ENCODE data around the gene MAPK4. TPM values are rescaled to one million over a fixed set of nuclear protein-coding genes. Genes with fewer than 3 reads are reported as not detected.

MAPK4 gene
- total and polyA plus RNA-seq, 3 donors from 2014 or later, result 9.3 to 18.1 (median 13.3) TPM

GRCh38 chr18:50734342-50734741, 174.5 kb downstream of the MAPK4 start:
- H3K36me3 ChIP-seq (ENCODE audit: low read depth, missing control alignments), result no peaks in the 10 kb centered on the region
- H3K4me1 ChIP-seq, result no peaks in the 10 kb centered on the region
- intact Hi-C loops (cut with DNase I; ENCODE audit: low total_unique reads), result no loop called here
- WGBS, 2 donors, result 68 to 69% methylated on average over 8 of the region's 8 CpGs
- H3K4me3 ChIP-seq, result no peak overlapping the region
- H3K27me3 ChIP-seq, result no peaks in the 10 kb centered on the region
- no peaks in the 10 kb centered on the region for H3K9me3 ChIP-seq
- TF ChIP-seq POLR2A (IDR thresholded peaks at IDR 0.05), result no peak
- TF ChIP-seq, protein P1, sequence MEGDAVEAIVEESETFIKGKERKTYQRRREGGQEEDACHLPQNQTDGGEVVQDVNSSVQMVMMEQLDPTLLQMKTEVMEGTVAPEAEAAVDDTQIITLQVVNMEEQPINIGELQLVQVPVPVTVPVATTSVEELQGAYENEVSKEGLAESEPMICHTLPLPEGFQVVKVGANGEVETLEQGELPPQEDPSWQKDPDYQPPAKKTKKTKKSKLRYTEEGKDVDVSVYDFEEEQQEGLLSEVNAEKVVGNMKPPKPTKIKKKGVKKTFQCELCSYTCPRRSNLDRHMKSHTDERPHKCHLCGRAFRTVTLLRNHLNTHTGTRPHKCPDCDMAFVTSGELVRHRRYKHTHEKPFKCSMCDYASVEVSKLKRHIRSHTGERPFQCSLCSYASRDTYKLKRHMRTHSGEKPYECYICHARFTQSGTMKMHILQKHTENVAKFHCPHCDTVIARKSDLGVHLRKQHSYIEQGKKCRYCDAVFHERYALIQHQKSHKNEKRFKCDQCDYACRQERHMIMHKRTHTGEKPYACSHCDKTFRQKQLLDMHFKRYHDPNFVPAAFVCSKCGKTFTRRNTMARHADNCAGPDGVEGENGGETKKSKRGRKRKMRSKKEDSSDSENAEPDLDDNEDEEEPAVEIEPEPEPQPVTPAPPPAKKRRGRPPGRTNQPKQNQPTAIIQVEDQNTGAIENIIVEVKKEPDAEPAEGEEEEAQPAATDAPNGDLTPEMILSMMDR (IDR thresholded peaks at IDR 0.05), result no peak
- no peak overlapping the region for H3K27ac ChIP-seq
- no peak for DNase-seq

- no peak overlapping the region for H3K27ac ChIP-seq
- H3K27me3 ChIP-seq, result no peaks in the 10 kb centered on the region
Observed at GRCh38 chr18:50734886-50735285, 175.0 kb downstream of the MAPK4 start.

GRCh38 chr18:50737127-50737526, 177.2 kb downstream of the MAPK4 start:
- no peak overlapping the region for H3K27ac ChIP-seq
- WGBS, 2 donors, result 57 to 77% methylated on average over 3 of the region's 3 CpGs
- intact Hi-C loops (cut with DNase I; ENCODE audit: low total_unique reads), result no loop called here
- no peak for DNase-seq
- H3K4me3 ChIP-seq, result no peak overlapping the region
- H3K9me3 ChIP-seq, result no peaks in the 10 kb centered on the region
- H3K36me3 ChIP-seq (ENCODE audit: low read depth, missing control alignments), result no peaks in the 10 kb centered on the region
- no peaks in the 10 kb centered on the region for H3K27me3 ChIP-seq
- no peak for TF ChIP-seq POLR2A (IDR thresholded peaks at IDR 0.05)
- TF ChIP-seq, protein P1 (IDR thresholded peaks at IDR 0.05), result no peak
- no peaks in the 10 kb centered on the region for H3K4me1 ChIP-seq

More at GRCh38 chr18:50734886-50735285, 175.0 kb downstream of the MAPK4 start:
- DNase-seq, result no peak
- H3K4me1 ChIP-seq, result no peaks in the 10 kb centered on the region
- TF ChIP-seq, protein P1 (IDR thresholded peaks at IDR 0.05), result no peak
- no peak for TF ChIP-seq POLR2A (IDR thresholded peaks at IDR 0.05)
- WGBS, 2 donors, result 94 to 96% methylated on average over 5 of the region's 5 CpGs
- no peaks in the 10 kb centered on the region for H3K36me3 ChIP-seq (ENCODE audit: low read depth, missing control alignments)
- intact Hi-C loops (cut with DNase I; ENCODE audit: low total_unique reads), result no loop called here
- no peak overlapping the region for H3K4me3 ChIP-seq
- no peaks in the 10 kb centered on the region for H3K9me3 ChIP-seq

GRCh38 chr18:50738098-50738757, 178.3 kb downstream of the MAPK4 start:
- Histone ChIP-seq H3K4me3 (no peak overlapping the region), H3K9me3 (no peaks in the 10 kb centered on the region), H3K27me3 (no peaks in the 10 kb centered on the region), H3K4me1 (no peaks in the 10 kb centered on the region), H3K27ac (no peak overlapping the region), H3K36me3 (ENCODE audit: low read depth, missing control alignments) (no peaks in the 10 kb centered on the region)
- no peak for TF ChIP-seq POLR2A (IDR thresholded peaks at IDR 0.05)
- TF ChIP-seq, protein P1 (IDR thresholded peaks at IDR 0.05), result no peak
- intact Hi-C loops (cut with DNase I; ENCODE audit: low total_unique reads), result no loop called here
- WGBS, 2 donors, result 75 to 81% methylated on average over 7 of the region's 7 CpGs
- DNase-seq, result no peak

GRCh38 chr18:50742952-50743351, 183.1 kb downstream of the MAPK4 start:
- H3K4me3 ChIP-seq, result no peak overlapping the region
- no peaks in the 10 kb centered on the region for H3K27me3 ChIP-seq
- no peak for TF ChIP-seq POLR2A (IDR thresholded peaks at IDR 0.05)
- TF ChIP-seq, protein P1 (IDR thresholded peaks at IDR 0.05), result no peak
- no peaks in the 10 kb centered on the region for H3K4me1 ChIP-seq
- H3K9me3 ChIP-seq, result no peaks in the 10 kb centered on the region
- no peak for DNase-seq
- no peaks in the 10 kb centered on the region for H3K36me3 ChIP-seq (ENCODE audit: low read depth, missing control alignments)
- no peak overlapping the region for H3K27ac ChIP-seq
- intact Hi-C loops (cut with DNase I; ENCODE audit: low total_unique reads), result no loop called here

All from testis (tissue), 3 donors.